ENCODE data around the gene SHANK3.
"Not testable (repeated sequence)": the region's sequence is repeated elsewhere in the genome, so short reads cannot be mapped to it uniquely, and the experiment has no call there.

The SHANK3 gene

GRCh38 chr22:50654664-50655063, 18.0 kb upstream of the SHANK3 start:
- DNase-seq = not testable (repeated sequence)

- no peak for DNase-seq
These were observed 16.2 kb upstream of the SHANK3 start for GRCh38 chr22:50656122-50657070.

DNA sequence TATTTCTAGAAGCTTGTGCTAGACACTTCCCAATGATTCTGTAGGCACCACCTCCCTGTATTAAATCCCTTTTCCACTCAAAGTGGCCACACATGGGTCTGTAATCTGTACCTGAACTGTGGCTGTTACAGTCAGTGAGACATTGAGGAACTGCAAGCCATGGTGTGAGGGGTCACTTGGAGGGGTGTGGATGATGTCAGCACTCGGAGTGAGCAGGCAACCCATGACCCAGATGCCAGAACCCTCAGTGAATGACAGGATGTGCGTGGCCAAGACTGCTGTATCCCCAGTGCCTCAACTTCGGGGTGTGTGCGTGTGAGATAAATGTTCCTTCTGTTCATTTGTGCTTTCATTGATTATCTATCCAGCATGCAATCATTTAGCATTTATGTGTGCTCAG, 14.7 kb upstream of the SHANK3 start:
- no peak for DNase-seq

DNA sequence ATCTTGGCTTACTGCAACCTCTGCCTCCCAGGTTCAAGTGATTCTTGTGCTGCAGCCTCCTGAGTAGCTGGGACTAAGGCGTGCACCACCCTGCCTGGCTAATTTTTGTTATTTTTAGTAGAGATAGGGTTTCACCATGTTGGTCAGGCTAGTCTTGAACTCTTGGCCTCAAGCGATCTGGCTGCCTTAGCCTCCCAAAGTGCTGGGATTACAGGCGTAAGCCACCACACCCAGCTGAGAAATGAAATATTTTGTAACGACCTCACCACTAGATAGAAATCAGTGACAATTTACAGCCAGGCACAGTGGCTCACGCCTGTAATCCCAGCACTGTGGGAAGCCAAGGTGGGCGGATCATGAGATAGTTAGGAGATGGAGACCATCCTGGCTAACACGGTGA, 12.9 kb upstream of the SHANK3 start:
- DNase-seq = not testable (repeated sequence)

- DNase-seq = no peak
These were observed 12.3 kb upstream of the SHANK3 start for GRCh38 chr22:50660306-50660705.

GRCh38 chr22:50665212-50665611, 7.4 kb upstream of the SHANK3 start:
- DNase-seq = no peak

GRCh38 chr22:50665738-50666137, 6.9 kb upstream of the SHANK3 start:
- DNase-seq = no peak

GRCh38 chr22:50670513-50670912, 2.1 kb upstream of the SHANK3 start:
- no peak for DNase-seq

DNA sequence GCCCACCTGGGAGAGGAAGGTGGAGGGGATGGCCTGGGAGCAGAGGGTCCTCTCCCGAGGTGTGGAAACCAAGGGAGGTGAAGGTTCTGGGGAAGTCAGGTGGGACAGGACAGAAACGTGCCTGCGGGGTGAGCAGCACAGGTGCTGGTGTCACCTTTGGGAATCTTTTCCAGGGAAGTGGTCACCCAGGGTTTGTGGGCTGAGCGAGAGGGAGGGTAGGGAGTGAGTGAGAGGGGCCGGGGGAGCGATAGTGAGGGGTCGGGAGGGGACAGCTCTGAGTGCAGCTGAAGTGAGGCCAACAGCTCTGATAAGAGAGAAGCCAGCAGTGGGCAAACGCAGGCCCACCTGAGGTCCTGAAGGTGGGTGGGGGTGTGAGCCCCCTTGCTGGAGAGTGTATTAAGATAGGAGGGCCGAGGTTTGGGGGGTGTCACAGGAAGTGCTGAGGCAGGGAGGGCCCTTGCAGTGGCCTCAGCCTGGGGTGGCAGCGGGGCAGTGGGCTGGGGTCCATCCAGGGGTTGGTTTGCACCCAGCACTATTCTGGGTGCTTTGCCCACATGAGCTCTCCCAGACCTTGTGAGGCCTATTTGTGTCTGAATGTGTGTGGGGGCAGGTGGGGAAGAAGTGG, 1.6 kb upstream of the SHANK3 start:
- DNase-seq = no peak

DNA sequence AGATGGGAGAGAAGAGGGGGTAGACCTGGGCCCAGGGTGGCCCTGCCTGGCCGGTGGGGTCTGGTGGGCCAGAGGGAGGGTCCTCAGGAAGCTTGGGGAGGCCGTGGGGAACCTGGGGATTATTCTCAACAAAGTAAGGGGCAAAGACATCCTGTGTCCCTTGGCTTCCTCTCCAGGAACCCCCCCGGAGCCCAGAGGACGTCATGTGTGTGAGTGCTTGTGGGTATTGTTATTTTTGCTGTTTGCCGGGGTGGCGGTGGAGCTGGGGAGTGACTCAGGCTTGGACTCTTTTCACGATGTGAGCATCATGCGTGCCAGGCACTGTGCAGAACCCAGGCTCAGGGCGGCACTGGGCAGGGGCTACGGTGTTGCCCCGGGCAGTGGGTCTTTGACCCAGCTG, 982 bp upstream of the SHANK3 start:
- DNase-seq = no peak

- no peak for DNase-seq
These were observed 582 bp upstream of the SHANK3 start for GRCh38 chr22:50672041-50672440.

GRCh38 chr22:50673231-50674129, 857 bp downstream of the SHANK3 start:
- no peak for DNase-seq

- DNase-seq = no peak
These were observed 1.5 kb downstream of the SHANK3 start for GRCh38 chr22:50674130-50674500.

- DNase-seq = peak; percentile 71
These were observed 2.3 kb downstream of the SHANK3 start for GRCh38 chr22:50674606-50675552.

- DNase-seq = no peak
These were observed 3.0 kb downstream of the SHANK3 start for GRCh38 chr22:50675553-50676179.

DNA sequence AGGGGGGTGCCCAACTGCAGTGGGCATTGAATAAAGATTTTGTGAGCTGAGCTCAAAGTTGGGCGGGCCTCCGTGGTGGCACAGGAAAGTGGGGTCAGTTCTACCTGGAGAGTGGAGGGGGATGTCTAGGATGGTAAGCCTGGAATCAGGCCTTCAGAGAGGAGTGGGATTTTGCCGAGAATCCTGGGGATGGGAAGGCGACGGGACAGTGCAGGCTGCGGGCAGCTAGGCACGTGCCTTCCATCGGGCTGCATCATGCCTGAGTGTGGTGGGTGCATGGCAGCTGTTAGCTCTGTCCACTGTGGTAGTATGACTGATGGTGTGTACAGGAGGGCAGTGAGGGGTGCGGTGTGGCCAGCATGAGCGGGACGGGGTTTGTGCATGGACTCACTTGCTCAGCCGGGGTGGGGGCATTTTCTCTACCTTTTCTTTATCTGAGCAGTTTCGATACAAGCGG, 3.6 kb downstream of the SHANK3 start:
- DNase-seq = no peak

GRCh38 chr22:50676661-50677492, 4.3 kb downstream of the SHANK3 start:
- DNase-seq = no peak

DNA sequence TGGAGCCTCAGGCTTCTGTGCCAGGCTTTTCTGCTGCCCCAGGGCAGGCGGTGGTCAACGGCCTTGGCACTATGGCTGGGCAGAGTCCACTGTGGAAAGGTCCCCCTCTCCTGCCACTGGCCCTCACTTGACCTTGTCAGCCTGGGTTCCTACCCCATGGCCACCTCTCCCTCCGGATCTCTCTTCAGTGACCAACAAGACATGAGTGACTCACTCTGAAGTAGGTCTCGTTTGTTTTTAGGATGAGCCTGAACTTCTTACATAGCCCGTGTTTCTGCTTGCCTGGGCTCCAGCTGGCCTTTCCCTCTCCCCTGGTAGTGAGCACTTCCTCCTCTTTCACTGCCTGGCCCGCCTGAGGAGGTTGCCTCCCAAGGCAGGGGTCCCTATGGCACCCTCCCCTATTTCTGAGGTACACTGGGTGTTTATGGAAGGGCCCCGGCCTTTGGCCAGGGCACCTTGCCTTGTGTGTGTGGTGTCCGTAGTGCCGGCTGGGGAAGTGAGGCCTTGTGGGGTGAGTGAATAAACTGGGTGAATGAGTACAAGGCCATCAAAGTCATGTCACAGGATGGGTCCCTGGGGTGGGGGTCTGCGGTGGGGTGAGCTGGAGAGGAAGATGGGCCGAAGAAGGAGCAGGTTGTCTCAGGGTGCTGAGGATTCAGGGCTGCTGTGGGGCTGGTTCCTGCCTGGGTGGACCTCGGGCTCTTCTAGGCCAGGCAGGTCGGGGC, 5.0 kb downstream of the SHANK3 start:
- no peak for DNase-seq

DNA sequence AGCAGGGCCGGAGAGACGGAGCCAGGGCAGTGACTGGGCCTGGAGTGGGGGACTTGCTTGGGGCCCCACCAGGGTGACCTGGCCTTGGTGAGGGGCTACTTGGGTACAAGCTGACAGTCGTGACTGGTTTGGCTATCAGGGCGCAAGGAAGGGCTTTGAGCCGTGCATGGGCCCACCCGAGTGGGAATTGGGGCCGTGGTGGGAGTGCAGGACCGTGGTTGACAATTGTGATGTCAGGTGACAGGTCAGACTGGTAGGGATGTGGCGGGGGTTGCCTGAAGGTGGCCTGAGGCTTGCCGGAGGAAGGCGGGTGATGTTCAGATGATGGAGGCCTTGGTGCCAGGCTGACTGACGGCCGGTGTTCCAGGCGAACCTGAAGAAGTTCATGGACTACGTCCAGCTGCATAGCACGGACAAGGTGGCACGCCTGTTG, 5.6 kb downstream of the SHANK3 start:
- DNase-seq = no peak

All from NCI-H510A (cell line).